ENCODE measurements around the gene LACTBL1.

LACTBL1 gene

DNA sequence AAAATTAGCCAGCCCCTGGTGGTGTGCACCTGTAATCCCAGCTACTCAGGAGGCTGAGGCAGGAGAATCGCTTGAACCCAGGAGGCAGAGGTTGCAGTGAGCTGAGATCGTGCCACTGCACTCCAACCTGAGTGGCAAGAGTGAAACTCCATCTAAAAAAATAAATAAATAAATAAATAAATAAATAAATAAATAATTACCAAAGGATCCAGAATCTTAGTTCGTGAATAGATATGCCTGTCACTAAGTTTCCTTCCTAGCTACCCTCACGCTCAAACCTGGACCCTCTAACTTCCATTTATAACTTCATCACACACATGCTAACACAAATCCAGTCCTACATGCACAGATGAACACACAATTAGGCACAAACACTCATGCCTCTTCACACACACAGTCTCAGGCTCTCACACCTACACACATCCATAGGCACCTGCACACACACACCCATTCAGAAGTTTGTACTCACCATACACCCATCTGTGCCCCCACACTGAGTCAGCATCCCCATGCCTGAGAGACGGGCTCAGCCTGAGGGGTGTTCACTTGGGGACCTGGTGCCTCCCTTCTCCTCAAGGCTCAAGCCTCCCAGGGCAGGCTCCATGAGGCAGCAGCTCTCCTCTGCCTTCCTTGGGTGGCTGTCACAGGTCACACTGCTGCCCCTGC is 61.5 kb downstream of the LACTBL1 start:
- DNase-seq: no peak

- DNase-seq: no peak
Observed at GRCh38 chr1:22910286-22910685, 62.4 kb downstream of the LACTBL1 start.

DNA sequence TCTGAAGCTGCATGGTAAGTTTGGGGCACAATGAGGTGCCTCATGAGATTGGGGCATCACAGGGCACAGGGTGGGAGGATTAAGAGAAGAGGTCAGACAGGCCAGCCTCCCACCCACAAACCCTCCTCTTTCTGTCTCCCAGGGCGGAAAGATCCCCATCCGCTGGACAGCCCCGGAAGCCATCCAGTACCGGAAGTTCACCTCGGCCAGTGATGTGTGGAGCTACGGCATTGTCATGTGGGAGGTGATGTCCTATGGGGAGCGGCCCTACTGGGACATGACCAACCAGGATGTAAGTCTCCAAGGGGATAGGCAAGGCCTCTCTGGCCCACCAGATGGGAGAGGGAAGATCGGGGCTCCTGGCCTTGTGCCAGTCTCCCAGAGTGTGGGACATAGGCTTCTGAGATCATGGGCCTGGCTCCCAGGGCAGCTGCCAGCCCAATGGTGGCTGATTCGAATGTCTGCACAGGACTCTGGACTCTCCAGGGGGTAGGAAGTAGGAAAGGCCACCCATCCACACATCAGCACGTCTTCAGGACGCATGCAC is 63.7 kb downstream of the LACTBL1 start:
- DNase-seq: no peak

GRCh38 chr1:22907528-22907927 is 65.1 kb downstream of the LACTBL1 start:
- no peak for DNase-seq

DNA sequence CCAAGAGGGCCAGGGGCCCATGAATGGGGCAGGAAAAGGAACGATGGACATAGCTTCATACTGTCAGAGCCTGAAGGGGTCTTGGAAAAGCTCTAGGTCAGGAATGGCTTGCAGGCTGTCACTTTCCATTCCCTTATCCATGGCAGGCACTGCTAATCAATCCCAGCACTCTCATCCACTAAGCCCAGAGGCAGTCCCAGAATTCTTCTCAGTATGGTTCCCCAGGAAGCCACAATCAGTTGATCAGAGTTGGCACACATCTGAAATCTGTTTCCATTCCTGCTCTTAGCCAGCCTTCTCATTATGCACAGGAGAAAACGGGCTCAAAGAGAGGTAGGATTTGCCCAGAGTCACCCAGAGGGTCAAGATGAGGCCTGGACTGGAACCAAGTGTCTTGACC is 65.7 kb downstream of the LACTBL1 start:
- no peak for DNase-seq

DNA sequence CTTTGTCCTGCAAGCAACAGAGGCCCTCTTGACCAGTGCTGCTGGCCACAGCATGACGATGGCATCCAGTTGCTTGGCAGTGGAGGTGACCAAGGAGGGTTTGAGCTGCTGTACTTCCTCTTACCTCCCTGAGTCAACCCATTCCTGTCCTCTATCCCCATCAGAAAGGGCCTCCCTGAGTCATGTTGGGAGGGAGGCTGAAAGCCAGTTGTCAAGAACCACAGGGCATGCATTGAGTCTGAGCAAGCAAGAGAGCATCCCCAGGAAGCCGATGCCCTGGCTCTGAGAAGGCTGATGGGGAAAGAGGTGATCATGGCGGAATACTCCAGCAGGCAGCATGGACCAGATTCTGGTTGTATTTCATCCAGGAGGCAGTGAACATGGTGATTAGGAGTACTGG is 69.6 kb downstream of the LACTBL1 start:
- DNase-seq: no peak
